Neural progenitor cell (in vitro differentiated cells): ENCODE results near the gene GRAMD4.
"Not testable (repeated sequence)": the region's sequence is repeated elsewhere in the genome, so short reads cannot be mapped to it uniquely, and the experiment has no call there.

ENCODE experiments used
- EZH2phosphoT487 ChIP-seq: fragments of 200-600 bp; sonication (generic); IDR thresholded peaks from 2 replicates; pipeline ENCODE4 v1.6.1; 2017; ENCODE audit warnings: antibody characterized with exemption
- TF ChIP-seq, protein P1 (sequence below): fragments of 200-600 bp; sonication (generic); IDR thresholded peaks from 2 replicates; pipeline ENCODE4 v1.5.1; 2017; ENCODE audit warnings: antibody characterized with exemption, mild to moderate bottlenecking

DNA sequence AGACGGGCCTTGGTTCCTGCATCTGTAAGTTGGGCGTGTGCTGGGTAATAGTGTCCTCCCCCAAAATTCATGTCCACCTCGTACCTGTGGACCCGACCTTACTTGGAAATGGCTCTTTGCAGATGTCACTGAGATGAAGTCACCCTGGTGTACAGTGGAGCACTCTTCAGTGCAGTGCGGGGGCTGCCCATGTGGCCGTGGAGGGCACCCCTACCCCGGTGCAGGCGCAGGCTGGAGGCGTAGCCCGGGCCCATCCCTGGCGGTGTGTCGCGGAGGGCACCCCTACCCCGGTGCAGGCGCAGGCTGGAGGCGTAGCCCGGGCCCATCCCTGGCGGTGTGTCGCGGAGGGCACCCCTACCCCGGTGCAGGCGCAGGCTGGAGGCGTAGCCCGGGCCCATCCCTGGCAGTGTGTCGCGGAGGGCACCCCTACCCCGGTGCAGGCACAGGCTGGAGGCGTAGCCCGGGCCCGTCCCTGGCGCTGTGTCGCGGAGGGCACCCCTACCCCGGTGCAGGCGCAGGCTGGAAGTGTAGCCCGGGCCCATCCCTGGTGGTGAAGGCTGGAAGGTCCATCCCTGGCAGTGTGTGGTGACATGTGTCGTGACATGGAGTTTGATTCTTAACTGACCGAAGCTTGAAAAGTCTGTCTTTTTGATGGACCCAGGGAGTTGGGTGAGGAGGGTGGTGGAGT is 1.2 kb downstream of the GRAMD4 start:
- TF ChIP-seq, protein P1, sequence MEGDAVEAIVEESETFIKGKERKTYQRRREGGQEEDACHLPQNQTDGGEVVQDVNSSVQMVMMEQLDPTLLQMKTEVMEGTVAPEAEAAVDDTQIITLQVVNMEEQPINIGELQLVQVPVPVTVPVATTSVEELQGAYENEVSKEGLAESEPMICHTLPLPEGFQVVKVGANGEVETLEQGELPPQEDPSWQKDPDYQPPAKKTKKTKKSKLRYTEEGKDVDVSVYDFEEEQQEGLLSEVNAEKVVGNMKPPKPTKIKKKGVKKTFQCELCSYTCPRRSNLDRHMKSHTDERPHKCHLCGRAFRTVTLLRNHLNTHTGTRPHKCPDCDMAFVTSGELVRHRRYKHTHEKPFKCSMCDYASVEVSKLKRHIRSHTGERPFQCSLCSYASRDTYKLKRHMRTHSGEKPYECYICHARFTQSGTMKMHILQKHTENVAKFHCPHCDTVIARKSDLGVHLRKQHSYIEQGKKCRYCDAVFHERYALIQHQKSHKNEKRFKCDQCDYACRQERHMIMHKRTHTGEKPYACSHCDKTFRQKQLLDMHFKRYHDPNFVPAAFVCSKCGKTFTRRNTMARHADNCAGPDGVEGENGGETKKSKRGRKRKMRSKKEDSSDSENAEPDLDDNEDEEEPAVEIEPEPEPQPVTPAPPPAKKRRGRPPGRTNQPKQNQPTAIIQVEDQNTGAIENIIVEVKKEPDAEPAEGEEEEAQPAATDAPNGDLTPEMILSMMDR = not testable (repeated sequence)
- TF ChIP-seq EZH2phosphoT487 = not testable (repeated sequence)
